Natural killer cell (primary cell): ENCODE data around the gene LBP. TPM values are rescaled to one million over a fixed set of nuclear protein-coding genes. Genes with fewer than 3 reads are reported as not detected.

Source experiments
- ATAC-seq, 3 donors: fragments of 150-1000 bp in 2 of 3; fragments of 200-7000 bp in 1 of 3; cut with Tn5 transposase; 1 replicate in 1 of 3; 2 replicates in 2 of 3; pipeline ENCODE4 v1.10.0; 2021; ENCODE audit warnings: mild to moderate bottlenecking in 2 of 3, moderate library complexity in 2 of 3
- DNase-seq, 2 donors: peaks; one replicate each; pipeline versions ENCODE4 v3.0.0 to v3.0.0-alpha.2; 2013 to 2021; ENCODE audit warnings: mixed read lengths in 1 of 2
- H3K27ac ChIP-seq: one replicate; pipeline ENCODE4 v1.5.1; 2013; ENCODE audit warnings: mild to moderate bottlenecking, low read length
- H3K27me3 ChIP-seq: one replicate; pipeline ENCODE4 v1.6.1; 2013; ENCODE audit warnings: low read length; ENCODE audit not compliant: control insufficient read depth, insufficient read depth
- H3K36me3 ChIP-seq: one replicate; pipeline ENCODE4 v1.6.1; 2013; ENCODE audit warnings: low read length; ENCODE audit not compliant: control insufficient read depth, insufficient read depth
- H3K4me1 ChIP-seq: one replicate; pipeline ENCODE4 v1.6.1; 2013; ENCODE audit warnings: low read length; ENCODE audit not compliant: control insufficient read depth, insufficient read depth
- H3K4me3 ChIP-seq: one replicate; pipeline ENCODE4 v1.5.1; 2013; ENCODE audit warnings: low read length
- H3K9me3 ChIP-seq: one replicate; pipeline ENCODE4 v1.6.1; 2013; ENCODE audit warnings: low read length; ENCODE audit not compliant: control insufficient read depth, insufficient read depth
- H3K27ac Mint-ChIP-seq, 2 donors: one replicate each; pipeline ENCODE4 v1.8.0; 2022; ENCODE audit warnings: mild to moderate bottlenecking in 2 of 2, mixed read lengths in 2 of 2, moderate library complexity in 1 of 2
- H3K27me3 Mint-ChIP-seq, 2 donors: one replicate each; pipeline ENCODE4 v1.8.0; 2022; ENCODE audit warnings: low read depth in 2 of 2, mixed read lengths in 2 of 2
- H3K36me3 Mint-ChIP-seq: one replicate; pipeline ENCODE4 v1.8.0; 2022; ENCODE audit warnings: mixed read lengths
- H3K4me1 Mint-ChIP-seq, 2 donors: one replicate each; pipeline ENCODE4 v1.8.0; 2022; ENCODE audit warnings: mixed read lengths in 2 of 2
- H3K4me3 Mint-ChIP-seq: one replicate; pipeline ENCODE4 v1.8.0; 2022; ENCODE audit warnings: mild to moderate bottlenecking, moderate library complexity, mixed read lengths
- H3K9me3 Mint-ChIP-seq, 2 donors: one replicate each; pipeline ENCODE4 v1.8.0; 2022; ENCODE audit warnings: mixed read lengths in 2 of 2
- WGBS: methylation state at CpG from one replicate; pipeline ENCODE4 v1.1.7; 2013; ENCODE audit warnings: missing lambda C conversion rate; ENCODE audit not compliant: insufficient coverage; 5-methylcytosine and 5-hydroxymethylcytosine counted together
- intact Hi-C: fragments of 100-400 bp; cut with micrococcal nuclease; formaldehyde crosslinking; loops from one replicate; pipeline ENCODE4 v1.14.2; 2022
- total RNA-seq, 4 donors: library from RNA; stranded (reverse); fragments of 120-200 nt in 1 of 4; gene quantifications; one replicate each; pipeline versions ENCODE4 v1.2.3 to v1.2.4, GENCODE V29; 2013 to 2022
- TF ChIP-seq, protein P1 (sequence below): fragments of 200-600 bp; IDR thresholded peaks from one replicate; pipeline ENCODE4 v1.8.0; 2022; ENCODE audit warnings: antibody characterized with exemption

Gene LBP
- total RNA-seq, 3 donors from 2014 or later (not counting 1 experiment from before 2014, with no cell fraction given): not detected

DNA sequence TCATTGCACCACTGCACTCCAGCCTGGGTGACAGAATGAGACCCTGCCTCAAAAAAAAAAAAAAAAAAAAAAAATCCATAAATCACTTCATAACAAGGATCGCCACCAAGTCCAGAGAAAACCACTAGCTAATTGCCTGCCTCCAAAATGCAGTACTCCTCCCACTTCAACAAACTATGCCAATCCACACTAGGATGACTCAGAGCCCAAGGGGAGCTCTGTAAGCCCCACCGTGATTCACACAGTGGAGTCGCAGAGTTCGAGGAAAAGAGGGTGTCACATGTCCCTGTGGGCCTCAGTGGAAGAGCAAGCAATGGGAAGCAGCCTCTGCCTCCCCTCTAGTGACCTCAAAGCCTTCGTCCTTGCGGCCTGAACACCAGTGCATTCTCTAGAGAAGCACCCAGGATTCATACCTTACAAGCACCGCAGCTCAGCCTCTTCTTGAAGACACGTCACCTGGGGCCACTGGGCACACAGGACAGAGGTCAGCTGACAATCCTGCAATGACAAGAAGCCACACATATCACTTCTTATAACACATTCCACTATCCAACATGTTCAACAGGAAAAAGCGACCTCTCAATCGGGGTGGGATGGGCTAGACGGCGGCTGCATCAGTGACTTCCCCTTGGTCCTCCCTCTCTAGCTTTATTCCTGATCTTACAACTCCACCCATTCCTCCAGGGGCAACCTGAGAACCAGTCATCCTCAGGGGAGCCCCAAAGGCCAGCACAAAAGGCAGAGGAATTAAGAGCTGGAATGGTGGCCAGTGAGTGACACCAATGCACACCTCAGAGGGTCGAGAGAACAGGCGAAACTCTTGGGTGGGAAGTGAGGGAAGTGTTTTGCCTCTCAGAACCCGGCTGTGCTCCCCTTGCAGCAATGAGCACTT lies 80.0 kb downstream of the LBP start:
- no peak overlapping the region for H3K4me3 ChIP-seq
- 90% methylated on average over 15 of the region's 15 CpGs for WGBS
- H3K4me1 Mint-ChIP-seq: peaks cover 12 to 49% of the 10 kb centered on the region in 2 donors
- peaks cover 75% of the 10 kb centered on the region for H3K36me3 ChIP-seq
- no peak overlapping the region for H3K4me3 Mint-ChIP-seq
- no peaks in the 10 kb centered on the region for H3K27me3 ChIP-seq
- H3K9me3 ChIP-seq: no peaks in the 10 kb centered on the region
- H3K36me3 Mint-ChIP-seq: peaks cover 9% of the 10 kb centered on the region
- no peak overlapping the region for H3K27ac Mint-ChIP-seq
- no peaks in the 10 kb centered on the region for H3K27me3 Mint-ChIP-seq
- no peaks in the 10 kb centered on the region for H3K9me3 Mint-ChIP-seq
- TF ChIP-seq, protein P1, sequence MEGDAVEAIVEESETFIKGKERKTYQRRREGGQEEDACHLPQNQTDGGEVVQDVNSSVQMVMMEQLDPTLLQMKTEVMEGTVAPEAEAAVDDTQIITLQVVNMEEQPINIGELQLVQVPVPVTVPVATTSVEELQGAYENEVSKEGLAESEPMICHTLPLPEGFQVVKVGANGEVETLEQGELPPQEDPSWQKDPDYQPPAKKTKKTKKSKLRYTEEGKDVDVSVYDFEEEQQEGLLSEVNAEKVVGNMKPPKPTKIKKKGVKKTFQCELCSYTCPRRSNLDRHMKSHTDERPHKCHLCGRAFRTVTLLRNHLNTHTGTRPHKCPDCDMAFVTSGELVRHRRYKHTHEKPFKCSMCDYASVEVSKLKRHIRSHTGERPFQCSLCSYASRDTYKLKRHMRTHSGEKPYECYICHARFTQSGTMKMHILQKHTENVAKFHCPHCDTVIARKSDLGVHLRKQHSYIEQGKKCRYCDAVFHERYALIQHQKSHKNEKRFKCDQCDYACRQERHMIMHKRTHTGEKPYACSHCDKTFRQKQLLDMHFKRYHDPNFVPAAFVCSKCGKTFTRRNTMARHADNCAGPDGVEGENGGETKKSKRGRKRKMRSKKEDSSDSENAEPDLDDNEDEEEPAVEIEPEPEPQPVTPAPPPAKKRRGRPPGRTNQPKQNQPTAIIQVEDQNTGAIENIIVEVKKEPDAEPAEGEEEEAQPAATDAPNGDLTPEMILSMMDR: no peak
- no peaks in the 10 kb centered on the region for H3K4me1 ChIP-seq
- H3K27ac ChIP-seq: no peak overlapping the region
- ATAC-seq: no peak
- no peak for DNase-seq
- intact Hi-C loops: no loop called here

Other genes with a start within 250 kb of the LBP start
- gene TGM2, start 181.2 kb upstream of the LBP start, total RNA-seq: under 1 TPM in 2 of 3 donors, not detected in 1; 0.33 TPM
- gene KIAA1755, start 85.7 kb upstream of the LBP start, total RNA-seq: not detected
- gene BPI, start 42.3 kb upstream of the LBP start, total RNA-seq: under 1 TPM in 1 of 3 donors, not detected in 2; 0.20 TPM
- 10 to 100 TPM; 53.5 to 64.0 (median 53.8) TPM for gene SNHG17, start 88.8 kb downstream of the LBP start, total RNA-seq
- gene RALGAPB, start 126.4 kb downstream of the LBP start, total RNA-seq: 10 to 100 TPM; 45.1 to 73.1 (median 57.4) TPM
- not detected for gene ADIG, start 234.7 kb downstream of the LBP start, total RNA-seq